Middle frontal gyrus (tissue), 1 donor: ENCODE results near the gene CENPA.

Experiments
- DNase-seq: peaks from one replicate; pipeline ENCODE4 v3.0.0-alpha.2; 2015; ENCODE audit warnings: low spot score; ENCODE audit errors: extremely low spot score

Gene CENPA

GRCh38 chr2:26840937-26841610 lies 55.2 kb downstream of the CENPA start:
- DNase-seq: no peak

GRCh38 chr2:26843041-26843440 lies 57.2 kb downstream of the CENPA start:
- DNase-seq: no peak
